HEK293 (cell line): ENCODE data around the gene MCU.
A peak's percentile ranks its signal among the peaks of the same experiment; 100 is the strongest.

ENCODE experiments used
- CTCF ChIA-PET: fragments of 350-600 bp; formaldehyde crosslinking; extraction: SDS; loops from one replicate; lab custom pipeline; 2021; ENCODE audit warnings: antibody characterized with exemption; lab: Yijun Ruan, JAX
- POLR2A ChIA-PET: fragments of 300-600 bp; formaldehyde crosslinking; extraction: SDS; loops from one replicate; lab custom pipeline; 2020; ENCODE audit warnings: antibody characterized with exemption, inconsistent platforms; lab: Yijun Ruan, JAX
- H3K27ac ChIP-seq: fragments of 200-500 bp; sonication (Bioruptor generic); 2 replicates; pipeline ENCODE4 v1.5.1; 2014; ENCODE audit warnings: low read depth, low read length, control low read depth, inconsistent platforms; ENCODE audit errors: extremely low read depth
- H3K36me3 ChIP-seq, 2 experiments: fragments of 200-500 bp in 1 of 2; sonication (Bioruptor generic) in 1 of 2; 1 replicate in 1 of 2; 2 replicates in 1 of 2; pipeline ENCODE4 v1.5.1; 2014 to 2017; ENCODE audit warnings: inconsistent platforms in 2 of 2, low read length in 2 of 2; ENCODE audit not compliant: control insufficient read depth in 2 of 2, insufficient read depth in 1 of 2
- H3K4me1 ChIP-seq: fragments of 200-500 bp; sonication (Bioruptor generic); 2 replicates; pipeline ENCODE4 v1.5.1; 2014; ENCODE audit warnings: mild to moderate bottlenecking, low read length, inconsistent platforms; ENCODE audit not compliant: control insufficient read depth, insufficient read depth
- H3K4me3 ChIP-seq: 2 replicates; pipeline ENCODE4 v1.5.1; 2011; ENCODE audit warnings: low read depth, mild to moderate bottlenecking, control low read depth, low read length, moderate library complexity
- H3K9me3 ChIP-seq: fragments of 200-500 bp; sonication (Bioruptor generic); 2 replicates; pipeline ENCODE4 v1.5.1; 2014; ENCODE audit warnings: low read depth, low read length, inconsistent platforms; ENCODE audit not compliant: control insufficient read depth, insufficient read depth
- BCL6B ChIP-seq: fragments of 450-650 bp; formaldehyde crosslinking; IDR thresholded peaks from 2 replicates; pipeline ENCODE4 v1.5.1; 2017; ENCODE audit warnings: missing biosample characterization, missing genetic modification characterization
- EGR2 ChIP-seq: fragments of 450-650 bp; formaldehyde crosslinking; IDR thresholded peaks from 2 replicates; pipeline ENCODE4 v1.5.1; 2016; ENCODE audit warnings: low read depth, missing biosample characterization, missing genetic modification characterization
- HOXC10 ChIP-seq: sonication (generic); formaldehyde crosslinking; IDR thresholded peaks from 2 replicates; pipeline ENCODE4 v1.8.1; 2023; ENCODE audit warnings: mild to moderate bottlenecking, missing genetic modification reagents
- OSR2 ChIP-seq: fragments of 450-650 bp; formaldehyde crosslinking; IDR thresholded peaks from 2 replicates; pipeline ENCODE4 v1.5.1; 2016; ENCODE audit warnings: missing biosample characterization, missing genetic modification characterization
- PRDM10 ChIP-seq: fragments of 450-650 bp; formaldehyde crosslinking; IDR thresholded peaks from 2 replicates; pipeline ENCODE4 v1.5.1; 2016; ENCODE audit warnings: missing biosample characterization, missing genetic modification characterization
- PRDM6 ChIP-seq: fragments of 450-650 bp; formaldehyde crosslinking; IDR thresholded peaks from 2 replicates; pipeline ENCODE4 v1.5.1; 2017; ENCODE audit warnings: missing biosample characterization, missing genetic modification characterization
- SALL2 ChIP-seq: fragments of 450-650 bp; formaldehyde crosslinking; IDR thresholded peaks from 2 replicates; pipeline ENCODE4 v1.5.0; 2017; ENCODE audit warnings: missing biosample characterization, mild to moderate bottlenecking, missing genetic modification characterization, borderline replicate concordance
- SP2 ChIP-seq: fragments of 450-650 bp; formaldehyde crosslinking; IDR thresholded peaks from 2 replicates; pipeline ENCODE4 v1.5.1; 2016; ENCODE audit warnings: missing biosample characterization, missing genetic modification characterization
- ZBTB17 ChIP-seq: fragments of 450-650 bp; formaldehyde crosslinking; IDR thresholded peaks from 2 replicates; pipeline ENCODE4 v1.5.1; 2016; ENCODE audit warnings: missing biosample characterization, missing genetic modification characterization
- ZFHX2 ChIP-seq: fragments of 450-650 bp; formaldehyde crosslinking; conservative IDR thresholded peaks from 2 replicates; pipeline ENCODE4 v1.5.1; 2016; ENCODE audit warnings: missing biosample characterization, missing genetic modification characterization
- ZNF148 ChIP-seq: fragments of 450-650 bp; formaldehyde crosslinking; IDR thresholded peaks from 2 replicates; pipeline ENCODE4 v1.5.0; 2017; ENCODE audit warnings: missing biosample characterization, missing genetic modification characterization, borderline replicate concordance
- ZNF155 ChIP-seq: fragments of 450-650 bp; formaldehyde crosslinking; IDR thresholded peaks from 2 replicates; pipeline ENCODE4 v1.5.1; 2016; ENCODE audit warnings: missing biosample characterization, missing genetic modification characterization
- ZNF16 ChIP-seq: fragments of 450-650 bp; formaldehyde crosslinking; IDR thresholded peaks from 2 replicates; pipeline ENCODE4 v1.5.1; 2016; ENCODE audit warnings: low read depth, missing biosample characterization, missing genetic modification characterization
- ZNF214 ChIP-seq: fragments of 450-650 bp; formaldehyde crosslinking; IDR thresholded peaks from 2 replicates; pipeline ENCODE4 v1.5.1; 2017; ENCODE audit warnings: missing biosample characterization, mild to moderate bottlenecking, missing genetic modification characterization, borderline replicate concordance
- ZNF24 ChIP-seq: fragments of 450-650 bp; formaldehyde crosslinking; IDR thresholded peaks from 2 replicates; pipeline ENCODE4 v1.5.1; 2016; ENCODE audit warnings: missing biosample characterization, missing genetic modification characterization
- ZNF324 ChIP-seq: fragments of 450-650 bp; formaldehyde crosslinking; IDR thresholded peaks from 2 replicates; pipeline ENCODE4 v1.5.1; 2016; ENCODE audit warnings: missing biosample characterization, missing genetic modification characterization
- ZNF366 ChIP-seq: fragments of 450-650 bp; formaldehyde crosslinking; conservative IDR thresholded peaks from 2 replicates; pipeline ENCODE4 v1.5.1; 2016; ENCODE audit warnings: missing biosample characterization, missing genetic modification characterization
- ZNF404 ChIP-seq: fragments of 450-650 bp; formaldehyde crosslinking; IDR thresholded peaks from 2 replicates; pipeline ENCODE4 v1.5.1; 2017; ENCODE audit warnings: missing biosample characterization, missing genetic modification characterization
- ZNF561 ChIP-seq: fragments of 450-650 bp; IDR thresholded peaks from 2 replicates; pipeline ENCODE4 v1.5.1; 2018; ENCODE audit warnings: missing biosample characterization, missing genetic modification characterization, borderline replicate concordance
- ZNF600 ChIP-seq: fragments of 450-650 bp; formaldehyde crosslinking; IDR thresholded peaks from 2 replicates; pipeline ENCODE4 v1.5.1; 2016; ENCODE audit warnings: missing biosample characterization, missing genetic modification characterization
- ZSCAN4 ChIP-seq: fragments of 450-650 bp; formaldehyde crosslinking; IDR thresholded peaks from 2 replicates; pipeline ENCODE4 v1.5.1; 2017; ENCODE audit warnings: missing biosample characterization, missing genetic modification characterization

MCU gene

GRCh38 chr10:72746426-72747363, 54.8 kb downstream of the MCU start (continued):
- TF ChIP-seq PRDM6 (peak; percentile 51; the same call in 1 of the 2 replicates), ZNF148 (tag by site-specific recombination) (no peak), ZSCAN4 (tag by site-specific recombination) (no peak), ZNF155 (no peak)

- TF ChIP-seq ZNF366 (no peak), SALL2 (tag by site-specific recombination) (no peak), HOXC10 (CRISPR knock-in tag) (no peak), ZNF214 (no peak), ZNF404 (tag by site-specific recombination) (no peak)
- POLR2A ChIA-PET = no interaction called here
- H3K4me1 ChIP-seq = peaks cover 3% of the 10 kb centered on the region; the same call in 1 of the 2 replicates
- H3K36me3 ChIP-seq = no peaks in the 10 kb centered on the region; a peak in 1 of 3 replicates
- CTCF ChIA-PET = no interaction called here
- H3K4me3 ChIP-seq = no peak overlapping the region
- no peaks in the 10 kb centered on the region for H3K9me3 ChIP-seq
- no peak overlapping the region for H3K27ac ChIP-seq
Measured at GRCh38 chr10:72747521-72747920, 55.6 kb downstream of the MCU start.

- no peak overlapping the region for H3K27ac ChIP-seq
- ChIA-PET POLR2A (no interaction called here), CTCF (no interaction called here)
- H3K36me3 ChIP-seq = no peaks in the 10 kb centered on the region
- H3K4me3 ChIP-seq = no peak overlapping the region
- H3K9me3 ChIP-seq = no peaks in the 10 kb centered on the region
- peaks cover 14% of the 10 kb centered on the region; the same call in 1 of the 2 replicates for H3K4me1 ChIP-seq
- TF ChIP-seq PRDM10 (tag by site-specific recombination) = peak; percentile 40; the same call in 1 of the 2 replicates
- TF ChIP-seq ZNF24 (tag by site-specific recombination) = 0 out of 2 replicates have a peak, but pooled peaks have one; percentile 16
- peak; percentile 93 for TF ChIP-seq ZBTB17 (tag by site-specific recombination)
- TF ChIP-seq SP2 (tag by site-specific recombination) = no peak
- TF ChIP-seq ZNF16 (tag by site-specific recombination) = no peak
- no peak for TF ChIP-seq BCL6B (tag by site-specific recombination)
- peak; percentile 79 for TF ChIP-seq OSR2 (tag by site-specific recombination)
- peak; percentile 69 for TF ChIP-seq ZNF600 (tag by site-specific recombination)
- no peak for TF ChIP-seq ZNF324
- TF ChIP-seq ZFHX2 = 0 out of 2 replicates have a peak, but pooled peaks have one; percentile 24
- TF ChIP-seq EGR2 (tag by site-specific recombination) = peak; percentile 23; the same call in 1 of the 2 replicates
- no peak for TF ChIP-seq ZNF561 (tag by site-specific recombination)
Measured at GRCh38 chr10:72753760-72754231, 61.9 kb downstream of the MCU start.
